Endothelial cell of umbilical vein (primary cell): Measurements from ENCODE around the gene NFATC1. TPM values are rescaled to one million over a fixed set of nuclear protein-coding genes. Genes with fewer than 3 reads are reported as not detected.

Source experiments
- BruUV-seq: library from RNA; stranded (reverse); fragments of 400-500 nt; replicated peaks from 2 replicates; lab custom pipeline; 2021; lab: Mats Ljungman, UMichigan
- CTCF ChIA-PET: fragments of 300-600, 350-600 bp; sonication (Branson Sonifier 250); formaldehyde crosslinking; loops from one replicate; lab custom pipeline; 2021; ENCODE audit warnings: antibody characterized with exemption, inconsistent platforms; lab: Charles Lee
- POLR2A ChIA-PET: fragments of 300-600, 350-600 bp; sonication (Branson Sonifier 250); formaldehyde crosslinking; loops from one replicate; lab custom pipeline; 2021; ENCODE audit warnings: antibody characterized with exemption, inconsistent platforms; lab: Charles Lee
- DNase-seq: peaks from one replicate; pipeline ENCODE4 v3.0.0-alpha.2; 2011; ENCODE audit warnings: low read depth, low spot score
- FAIRE-seq: peaks from 2 replicates; lab custom pipeline; 2011; peaks lifted over from hg19 to GRCh38; lab: Jason Lieb, UNC
- H2AFZ ChIP-seq: 2 replicates; pipeline ENCODE4 v1.6.0; 2012; ENCODE audit warnings: low read depth, low read length, control low read depth, inconsistent platforms
- H3K27ac ChIP-seq: 2 replicates; pipeline ENCODE4 v1.5.1; 2011; ENCODE audit warnings: low read depth, mild to moderate bottlenecking, control low read depth, low read length, moderate library complexity; ENCODE audit not compliant: insufficient read depth
- H3K27me3 ChIP-seq, 2 experiments: 2 replicates each; pipeline versions ENCODE4 v1.6.0 to v1.6.1; 2011; ENCODE audit warnings: low read length in 2 of 2, mixed read lengths in 1 of 2; ENCODE audit not compliant: control insufficient read depth in 2 of 2, insufficient read depth in 2 of 2
- H3K36me3 ChIP-seq, 2 experiments: 2 replicates in 1 of 2; 3 replicates in 1 of 2; pipeline ENCODE4 v1.5.1; 2011; ENCODE audit warnings: low read length in 2 of 2, mild to moderate bottlenecking in 1 of 2, moderate library complexity in 1 of 2; ENCODE audit not compliant: control insufficient read depth in 2 of 2, insufficient read depth in 2 of 2; ENCODE audit errors: extremely low read depth in 1 of 2
- H3K4me1 ChIP-seq: 3 replicates; pipeline ENCODE4 v1.5.1; 2011; ENCODE audit warnings: mild to moderate bottlenecking, low read length; ENCODE audit not compliant: control insufficient read depth, insufficient read depth; ENCODE audit errors: extremely low read depth
- H3K4me2 ChIP-seq: 2 replicates; pipeline ENCODE4 v1.6.1; 2011; ENCODE audit warnings: low read length, control low read depth, mixed read lengths; ENCODE audit not compliant: insufficient read depth
- H3K4me3 ChIP-seq, 3 experiments: fragments of 200-600 bp in 1 of 3; sonication (generic), shearing (Covaris generic) in 1 of 3; replicated peaks in 1 of 3; 2 replicates each; pipeline ENCODE4 v1.5.1; 2011 to 2016; ENCODE audit warnings: control low read depth in 3 of 3, low read length in 3 of 3, mild to moderate bottlenecking in 2 of 3, inconsistent platforms in 1 of 3, low read depth in 1 of 3, moderate library complexity in 1 of 3; ENCODE audit not compliant: insufficient read depth in 1 of 3
- H3K79me2 ChIP-seq: 2 replicates; pipeline ENCODE4 v1.6.0; 2012; ENCODE audit warnings: low read length, inconsistent platforms; ENCODE audit not compliant: control insufficient read depth, insufficient read depth
- H3K9ac ChIP-seq: replicated peaks from 2 replicates; pipeline ENCODE3; 2011; ENCODE audit warnings: low read length, control low read depth; ENCODE audit not compliant: insufficient read depth; ENCODE audit errors: extremely low read depth
- H3K9me1 ChIP-seq: replicated peaks from 3 replicates; pipeline ENCODE4 v1.6.0; 2011; ENCODE audit warnings: mild to moderate bottlenecking, low read length; ENCODE audit not compliant: control insufficient read depth, insufficient read depth; ENCODE audit errors: extremely low read depth
- H3K9me3 ChIP-seq: replicated peaks from 2 replicates; pipeline ENCODE4 v1.5.1; 2012; ENCODE audit warnings: low read length, inconsistent platforms; ENCODE audit not compliant: control insufficient read depth, insufficient read depth
- H4K20me1 ChIP-seq: replicated peaks from 2 replicates; pipeline ENCODE3; 2011; ENCODE audit warnings: mild to moderate bottlenecking, low read length; ENCODE audit not compliant: control insufficient read depth, insufficient read depth; ENCODE audit errors: extremely low read depth
- CTCF ChIP-seq, 2 donors: IDR thresholded peaks; 1 replicate in 1 of 2; 2 replicates in 1 of 2; pipeline ENCODE4 v1.5.1; 2011; ENCODE audit warnings: low read length in 2 of 2, mild to moderate bottlenecking in 2 of 2, moderate library complexity in 2 of 2, control low read depth in 1 of 2, inconsistent platforms in 1 of 2, low read depth in 1 of 2; ENCODE audit not compliant: insufficient read depth in 1 of 2; ENCODE audit errors: extremely low read depth in 1 of 2
- EZH2 ChIP-seq: IDR thresholded peaks from 2 replicates; pipeline ENCODE4 v1.6.1; 2012; ENCODE audit warnings: borderline replicate concordance, low read depth, mild to moderate bottlenecking, moderate library complexity, low read length, inconsistent platforms; ENCODE audit not compliant: severe bottlenecking
- FOS ChIP-seq: IDR thresholded peaks from 2 replicates; pipeline ENCODE4 v1.6.1; 2011; ENCODE audit warnings: mild to moderate bottlenecking, low read length, moderate library complexity, borderline replicate concordance; ENCODE audit not compliant: insufficient read depth
- GATA2 ChIP-seq: IDR thresholded peaks from 2 replicates; pipeline ENCODE4 v1.7.0; 2011; ENCODE audit warnings: low read depth, mild to moderate bottlenecking, moderate library complexity, mixed read lengths, low read length; ENCODE audit not compliant: insufficient read length, insufficient read depth
- JUN ChIP-seq: IDR thresholded peaks from 2 replicates; pipeline ENCODE4 v1.6.1; 2011; ENCODE audit warnings: borderline replicate concordance, low read depth; ENCODE audit not compliant: insufficient read length, insufficient read depth
- MAX ChIP-seq: IDR thresholded peaks from 2 replicates; pipeline ENCODE4 v1.6.1; 2011; ENCODE audit not compliant: insufficient read depth, insufficient read length
- MYC ChIP-seq: IDR thresholded peaks from one replicate; pipeline ENCODE4 v1.6.1; 2011; ENCODE audit warnings: mild to moderate bottlenecking, low read depth, low read length
- POLR2AphosphoS5 ChIP-seq: IDR thresholded peaks from 2 replicates; pipeline ENCODE4 v1.6.1; 2012; ENCODE audit warnings: low read depth, mild to moderate bottlenecking, control low read depth, low read length, moderate library complexity; ENCODE audit not compliant: insufficient read depth
- dilution Hi-C: fragments of 300-500 bp; cut with MboI; formaldehyde crosslinking; loops from one replicate; pipeline ENCODE4 v1.15.0; 2019; ENCODE audit warnings: low sequenced_read_pairs; ENCODE audit not compliant: extremely low pct_ligation_motif_present
- intact Hi-C: fragments of 100-400 bp; cut with micrococcal nuclease; formaldehyde crosslinking; loops from one replicate; pipeline ENCODE4 v1.10.0; 2022
- polyA plus RNA-seq, 4 experiments: library from polyadenylated mRNA; depleted of rRNA in 3 of 4; stranded (reverse) in 3 of 4; unstranded in 1 of 4; fragments of >200 nt; gene quantifications; 2 replicates each; pipeline versions ENCODE4 v1.2.1 to v1.2.3, GENCODE V29; 2011 to 2012; ENCODE audit warnings: missing spikeins in 1 of 4
- total RNA-seq: library from RNA; stranded (reverse); gene quantifications from 2 replicates; pipeline ENCODE4 v1.2.3, GENCODE V29; 2021

Gene NFATC1
- total and polyA plus RNA-seq, 2 donors (not counting 3 experiments of a cell fraction or from before 2014, with no cell fraction given): 11.1 to 30.0 TPM

- no peaks in the 10 kb centered on the region for H3K79me2 ChIP-seq
- no peaks in the 10 kb centered on the region for H3K4me1 ChIP-seq
- no peaks in the 10 kb centered on the region for H3K27me3 ChIP-seq
- H3K9me3 ChIP-seq: no peaks in the 10 kb centered on the region
- TF ChIP-seq CTCF (IDR thresholded peaks at IDR 0.05; ENCODE audit: extremely low read depth in 1 of 2, insufficient read depth in 1 of 2, low read depth in 1 of 2, low read length in 2 of 2): no peak
- no peak overlapping the region for H2AFZ ChIP-seq
- H3K4me2 ChIP-seq: no peak overlapping the region
- FAIRE-seq (no peak), DNase-seq (no peak)
- H3K36me3 ChIP-seq: peaks cover 0 to 3% of the 10 kb centered on the region in 2 experiments
- no peak overlapping the region for H3K27ac ChIP-seq
- no TSS peak for BruUV-seq
- ChIA-PET CTCF (interaction anchor here (1.6 kb wide), 1 partner anchor 26 kb away, joined by 3 read pairs; no protein-coding TSS in a partner anchor), POLR2A (no interaction called here)
- H3K9me1 ChIP-seq: no peaks in the 10 kb centered on the region
- H3K4me3 ChIP-seq: no peak overlapping the region
- H3K9ac ChIP-seq: no peak overlapping the region
- intact Hi-C loops (no loop called here), dilution Hi-C loops (no loop called here)
- H4K20me1 ChIP-seq: no peaks in the 10 kb centered on the region
These were observed 32.6 kb downstream of the NFATC1 start for GRCh38 chr18:79428287-79428686.

- Histone ChIP-seq H3K9me3 (no peaks in the 10 kb centered on the region), H3K9ac (no peak overlapping the region), H3K4me3 (no peak overlapping the region), H3K4me2 (no peak overlapping the region), H4K20me1 (no peaks in the 10 kb centered on the region), H3K27me3 (no peaks in the 10 kb centered on the region), H3K79me2 (no peaks in the 10 kb centered on the region), H3K9me1 (no peaks in the 10 kb centered on the region), H3K27ac (no peak overlapping the region), H3K4me1 (no peaks in the 10 kb centered on the region), H2AFZ (no peak overlapping the region), H3K36me3 (peaks cover 0 to 5% of the 10 kb centered on the region in 2 experiments)
- POLR2A ChIA-PET: no interaction called here
- DNase-seq (no peak), FAIRE-seq (no peak)
- dilution Hi-C loops (no loop called here), intact Hi-C loops (no loop called here)
- no TSS peak for BruUV-seq
- TF ChIP-seq CTCF (IDR thresholded peaks at IDR 0.05; ENCODE audit: extremely low read depth in 1 of 2, insufficient read depth in 1 of 2, low read depth in 1 of 2, low read length in 2 of 2): no peak
- no peak for TF ChIP-seq JUN
- no peak for TF ChIP-seq EZH2
- TF ChIP-seq GATA2: no peak
- TF ChIP-seq POLR2AphosphoS5: no peak
- TF ChIP-seq MAX: no peak
- no peak for TF ChIP-seq FOS
- TF ChIP-seq MYC: no peak
- CTCF ChIA-PET: no interaction called here
These were observed 33.7 kb downstream of the NFATC1 start for GRCh38 chr18:79429381-79429780.
